ENCODE data around the gene ZNF780A.

Gene ZNF780A

DNA sequence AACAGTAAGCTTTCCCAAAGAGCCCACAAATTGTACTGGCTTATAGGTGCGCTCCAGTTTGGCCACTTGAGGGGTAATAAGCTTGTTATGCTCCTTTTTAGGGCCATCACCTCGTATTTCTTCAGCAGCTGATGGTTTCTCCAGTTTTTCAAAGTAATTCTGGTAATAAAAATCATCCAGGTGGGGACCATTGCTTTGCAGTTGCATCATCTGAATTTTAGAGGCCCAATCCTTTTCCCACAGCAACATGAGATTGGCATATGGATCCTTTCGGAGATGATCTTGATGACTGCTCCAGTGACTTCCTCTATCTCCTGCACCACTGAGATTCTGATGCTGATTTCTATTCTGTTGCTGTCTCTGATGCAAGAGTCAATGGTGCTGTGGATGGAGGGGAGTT lies 66.8 kb downstream of the ZNF780A start:
- in situ Hi-C loops (cut with HindIII; ENCODE audit: low pct_unique_long_range_greater_than_20kb, low sequenced_read_pairs), result no loop called here
- TF ChIP-seq JUND (IDR thresholded peaks at IDR 0.05; ENCODE audit: low read depth), result no peak
- DNase-seq (ENCODE audit: low read depth in 1 of 2, low spot score in 1 of 2), result no peak

All from T47D (cell line).